SK-N-SH (cell line): ENCODE results near the gene MTCL1.

Experiments
- CTCF ChIP-seq: fragments of 200-600 bp; sonication (generic); IDR thresholded peaks from 2 replicates; pipeline ENCODE4 v1.6.1; 2017; ENCODE audit warnings: antibody characterized with exemption, mild to moderate bottlenecking, moderate library complexity
- EZH2phosphoT487 ChIP-seq: fragments of 200-600 bp; sonication (generic); IDR thresholded peaks from 2 replicates; pipeline ENCODE4 v1.6.1; 2017; ENCODE audit warnings: low read depth, mixed run types, mild to moderate bottlenecking, antibody characterized with exemption, moderate library complexity, borderline replicate concordance
- GABPA ChIP-seq: IDR thresholded peaks from 2 replicates; pipeline ENCODE4 v1.4.0; 2012; ENCODE audit warnings: low read depth, mild to moderate bottlenecking
- GATA2 ChIP-seq: sonication (generic); formaldehyde crosslinking; IDR thresholded peaks from 2 replicates; pipeline ENCODE4 v1.5.0; 2020; ENCODE audit warnings: mild to moderate bottlenecking, missing genetic modification reagents
- MAX ChIP-seq: IDR thresholded peaks from 2 replicates; pipeline ENCODE4 v1.4.0; 2012; ENCODE audit warnings: low read depth
- REST ChIP-seq: IDR thresholded peaks from 2 replicates; pipeline ENCODE4 v1.6.1; 2012; ENCODE audit warnings: mild to moderate bottlenecking, low read depth, low read length, moderate library complexity
- YY1 ChIP-seq: IDR thresholded peaks from 2 replicates; pipeline ENCODE4 v1.4.0; 2012; ENCODE audit warnings: low read depth, mild to moderate bottlenecking
- ZBTB33 ChIP-seq: IDR thresholded peaks from 2 replicates; pipeline ENCODE4 v1.4.0; 2012; ENCODE audit warnings: low read depth, borderline replicate concordance
- TF ChIP-seq, protein P1 (sequence below): IDR thresholded peaks from 2 replicates; pipeline ENCODE4; 2012

GRCh38 chr18:8810157-8810556 lies 104.8 kb downstream of the MTCL1 start:
- TF ChIP-seq ZBTB33 (no peak), CTCF (no peak), MAX (no peak), YY1 (no peak), EZH2phosphoT487 (no peak), REST (no peak), GABPA (no peak), GATA2 (CRISPR knock-in tag) (no peak)
- TF ChIP-seq, protein P1, sequence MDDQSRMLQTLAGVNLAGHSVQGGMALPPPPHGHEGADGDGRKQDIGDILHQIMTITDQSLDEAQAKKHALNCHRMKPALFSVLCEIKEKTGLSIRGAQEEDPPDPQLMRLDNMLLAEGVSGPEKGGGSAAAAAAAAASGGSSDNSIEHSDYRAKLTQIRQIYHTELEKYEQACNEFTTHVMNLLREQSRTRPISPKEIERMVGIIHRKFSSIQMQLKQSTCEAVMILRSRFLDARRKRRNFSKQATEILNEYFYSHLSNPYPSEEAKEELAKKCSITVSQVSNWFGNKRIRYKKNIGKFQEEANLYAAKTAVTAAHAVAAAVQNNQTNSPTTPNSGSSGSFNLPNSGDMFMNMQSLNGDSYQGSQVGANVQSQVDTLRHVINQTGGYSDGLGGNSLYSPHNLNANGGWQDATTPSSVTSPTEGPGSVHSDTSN: no peak
